ENCODE measurements around the gene PROB1. TPM values are rescaled to one million over a fixed set of nuclear protein-coding genes. Genes with fewer than 3 reads are reported as not detected.

Gene PROB1
- total and polyA plus RNA-seq, 2 of the 8 experiments (the other 6 are each of a cell fraction or from before 2014, with no cell fraction given) = 0.89 to 3.1 TPM

GRCh38 chr5:139401546-139401945 lies 6.6 kb upstream of the PROB1 start:
- no peak overlapping the region for H4K91ac ChIP-seq (replicated peaks; ENCODE audit: insufficient read length, low read length)
- no peak overlapping the region for H2AK5ac ChIP-seq (ENCODE audit: low read depth, low read length)
- no peak overlapping the region for H2BK15ac ChIP-seq (ENCODE audit: low read length)
- no peak for FAIRE-seq
- H3K27me3 ChIP-seq (replicated peaks in 1 of 4; ENCODE audit: control insufficient read depth in 3 of 4, extremely low read depth in 1 of 4, insufficient read depth in 3 of 4, low read length in 3 of 4) = 0 out of 7 replicates have a peak, but pooled peaks cover 0 to 1% (median 0%) of the 10 kb centered on the region in 4 experiments
- H3K23ac ChIP-seq (ENCODE audit: insufficient read length) = no peak overlapping the region
- H3K56ac ChIP-seq (replicated peaks; ENCODE audit: insufficient read length, low read depth, low read length) = no peak overlapping the region
- no peak overlapping the region for H3K27ac ChIP-seq (ENCODE audit: low read depth, low read length)
- H2BK120ac ChIP-seq (replicated peaks; ENCODE audit: low read depth, low read length) = no peak overlapping the region
- DNase-seq (ENCODE audit: low read depth in 1 of 2, low spot score in 2 of 2) = no peak
- 93% methylated on average over 10 of the region's 10 CpGs; no CpG with 5 or more reads in 1 of the 2 experiments for WGBS, 2 experiments (ENCODE audit: extremely low coverage in 1 of 2, insufficient coverage in 1 of 2, insufficient read length in 1 of 2, insufficient replicate concordance in 2 of 2, low coverage in 1 of 2, low lambda C conversion rate in 2 of 2, missing lambda C conversion rate in 1 of 2)
- H2BK5ac ChIP-seq (ENCODE audit: low read depth, low read length) = no peak overlapping the region
- no peak overlapping the region for H2BK12ac ChIP-seq (ENCODE audit: low read depth, low read length)
- H4K8ac ChIP-seq (ENCODE audit: extremely low read depth, insufficient read depth, low read length) = no peak overlapping the region; the same call in 1 of the 2 replicates
- H3K79me1 ChIP-seq (ENCODE audit: low read depth, low read length) = no peaks in the 10 kb centered on the region
- CTCF ChIA-PET (ENCODE audit: partially characterized antibody) = interaction anchor here (0.6 to 3.4 kb wide), 17 partner anchors 9 to 557 kb away, joined by 3 to 16 read pairs (median 4); partner anchors contain the start of gene DNAJC18
- H4K5ac ChIP-seq (ENCODE audit: insufficient read length, low read depth, low read length) = no peak overlapping the region
- no peak for TF ChIP-seq TEAD4 (IDR thresholded peaks at IDR 0.05; ENCODE audit: low read depth, low read length)
- TF ChIP-seq FOSL1 (IDR thresholded peaks at IDR 0.05; ENCODE audit: insufficient read depth, low read depth, low read length) = no peak
- TF ChIP-seq ATF3 (IDR thresholded peaks at IDR 0.05; ENCODE audit: insufficient read depth, low read depth, low read length) = no peak
- TF ChIP-seq SAP30 (IDR thresholded peaks at IDR 0.05; ENCODE audit: insufficient read depth, insufficient replicate concordance, low read length) = no peak
- no peak for TF ChIP-seq RXRA (IDR thresholded peaks at IDR 0.05; ENCODE audit: insufficient read depth, low read depth, low read length)
- no peak for TF ChIP-seq JUN (IDR thresholded peaks at IDR 0.05; ENCODE audit: low read depth, low read length)
- no peak for TF ChIP-seq JUND (IDR thresholded peaks at IDR 0.05; ENCODE audit: low read length)
- TF ChIP-seq ASH2L (IDR thresholded peaks at IDR 0.05; ENCODE audit: low read length) = no peak
- H3K36me3 ChIP-seq (ENCODE audit: control insufficient read depth in 2 of 4, insufficient read depth in 4 of 4, low read length in 3 of 4) = peaks cover 0 to 6% (median 3%) of the 10 kb centered on the region in 4 experiments; a peak in 2 of 8 replicates
- POLR2A ChIA-PET (ENCODE audit: partially characterized antibody) = interaction anchor here (1.0 to 2.8 kb wide), 8 partner anchors 8 to 123 kb away, joined by 3 to 16 read pairs (median 4); partner anchors contain the start of gene PAIP2
- no peaks in the 10 kb centered on the region for H3K9me3 ChIP-seq (ENCODE audit: insufficient read depth in 2 of 2, low read depth in 1 of 2, low read length in 1 of 2)
- peaks cover 4% of the 10 kb centered on the region; the same call in 1 of the 2 replicates for H3K23me2 ChIP-seq (ENCODE audit: low read depth, low read length)
- no peak overlapping the region for H3K9ac ChIP-seq (replicated peaks in 1 of 4; ENCODE audit: extremely low read depth in 1 of 4, low read depth in 3 of 4, low read length in 3 of 4)
- H3K79me2 ChIP-seq (ENCODE audit: control insufficient read depth in 1 of 2, insufficient read depth in 2 of 2, low read length in 2 of 2) = no peaks in the 10 kb centered on the region; a peak in 2 of 4 replicates
- peaks cover 0 to 8% (median 4%) of the 10 kb centered on the region in 4 experiments; a peak in 6 of 7 replicates for H3K4me1 ChIP-seq (replicated peaks in 1 of 4; ENCODE audit: control insufficient read depth in 3 of 4, insufficient read depth in 4 of 4, low read length in 3 of 4)
- H3K14ac ChIP-seq (ENCODE audit: insufficient read length) = no peak overlapping the region
- no peak overlapping the region for H2BK20ac ChIP-seq (ENCODE audit: low read length)
- no peak overlapping the region for H3K18ac ChIP-seq (ENCODE audit: extremely low read depth, low read length)
- peaks cover 0 to 1% of the 10 kb centered on the region in 2 experiments for H4K20me1 ChIP-seq (replicated peaks in 1 of 2; ENCODE audit: control insufficient read depth in 1 of 2, insufficient read depth in 2 of 2, low read length in 2 of 2)
- no peak overlapping the region for H3K4ac ChIP-seq (replicated peaks; ENCODE audit: insufficient read length, low read depth, low read length)
- H2AFZ ChIP-seq (ENCODE audit: low read length) = no peak overlapping the region
- no peak overlapping the region for H3K4me3 ChIP-seq (ENCODE audit: extremely low read depth in 1 of 4, insufficient read depth in 2 of 4, low read depth in 3 of 4, low read length in 4 of 4)
- H3K4me2 ChIP-seq (ENCODE audit: insufficient read depth in 1 of 2, low read depth in 2 of 2, low read length in 2 of 2) = no peak overlapping the region
